HL-60/S4 treated with phorbol 12-myristate 13-acetate at 8.2 ng/mL for 4 days and 3 days (cell line): ENCODE data around the gene KASH5.
"Not testable (repeated sequence)": the region's sequence is repeated elsewhere in the genome, so short reads cannot be mapped to it uniquely, and the experiment has no call there.

ENCODE experiments used
- in situ Hi-C: fragments of 300-500 bp; cut with MboI; formaldehyde crosslinking; loops from 2 replicates; pipeline ENCODE4 v1.15.0; 2022; ENCODE audit warnings: low sequenced_read_pairs

KASH5 gene

GRCh38 chr19:49362048-49362928 is 25.8 kb upstream of the KASH5 start, which contains the start of gene TEAD2:
Gene TEAD2 (minus strand): TSS chr19:49362416. CDS start chr19:49360075, 2,341 bp downstream.
- in situ Hi-C loops: no loop called here

GRCh38 chr19:49362929-49363267 is 25.2 kb upstream of the KASH5 start:
- in situ Hi-C loops: no loop called here

GRCh38 chr19:49363268-49364082 is 24.6 kb upstream of the KASH5 start, which contains the start of gene DKKL1:
Gene DKKL1 (plus strand): TSS chr19:49363877. CDS start chr19:49363999, 122 bp downstream.
- in situ Hi-C loops: no loop called here

GRCh38 chr19:49364083-49364737 is 23.8 kb upstream of the KASH5 start:
- in situ Hi-C loops: no loop called here

- in situ Hi-C loops: no loop called here
Observed at GRCh38 chr19:49366110-49366509, 21.9 kb upstream of the KASH5 start.

GRCh38 chr19:49368711-49369358 is 19.2 kb upstream of the KASH5 start:
- in situ Hi-C loops: no loop called here

GRCh38 chr19:49371184-49371583 is 16.9 kb upstream of the KASH5 start:
- in situ Hi-C loops: no loop called here

GRCh38 chr19:49373174-49373573 is 14.9 kb upstream of the KASH5 start:
- in situ Hi-C loops: not testable (repeated sequence)

GRCh38 chr19:49374665-49375434 is 13.2 kb upstream of the KASH5 start:
- in situ Hi-C loops: no loop called here

GRCh38 chr19:49378512-49378911 is 9.5 kb upstream of the KASH5 start:
- in situ Hi-C loops: no loop called here

- in situ Hi-C loops: no loop called here
Observed at GRCh38 chr19:49380391-49380790, 7.7 kb upstream of the KASH5 start.

- in situ Hi-C loops: no loop called here
Observed at GRCh38 chr19:49382639-49383038, 5.4 kb upstream of the KASH5 start.

- in situ Hi-C loops: no loop called here
Observed at GRCh38 chr19:49383599-49383998, 4.5 kb upstream of the KASH5 start.

- in situ Hi-C loops: no loop called here
Observed at GRCh38 chr19:49389406-49389805, 1.4 kb downstream of the KASH5 start.

- in situ Hi-C loops: loop anchor here (5.0 kb wide), 1 partner anchor 47 kb away; no protein-coding TSS in a partner anchor
Observed at GRCh38 chr19:49390131-49390928, 2.3 kb downstream of the KASH5 start.

- in situ Hi-C loops: loop anchor here (5.0 kb wide), 1 partner anchor 46 kb away; no protein-coding TSS in a partner anchor
Observed at GRCh38 chr19:49390929-49391359, 2.9 kb downstream of the KASH5 start.

- in situ Hi-C loops: loop anchor here (5.0 kb wide), 1 partner anchor 46 kb away; no protein-coding TSS in a partner anchor
Observed at GRCh38 chr19:49391581-49392399, 3.7 kb downstream of the KASH5 start.

GRCh38 chr19:49393881-49394280 is 5.8 kb downstream of the KASH5 start:
- in situ Hi-C loops: loop anchor here (5.0 kb wide), 1 partner anchor 43 kb away; no protein-coding TSS in a partner anchor
